GM19438 (cell line): Measurements from ENCODE around the gene KCTD7.
"Not testable (repeated sequence)": the region's sequence is repeated elsewhere in the genome, so short reads cannot be mapped to it uniquely, and the experiment has no call there.

Source experiments
- ATAC-seq: cut with Tn5 transposase; IDR thresholded peaks from one replicate; pipeline ENCODE4 v1.9.1; 2021; ENCODE audit warnings: low read depth; ENCODE audit not compliant: unreplicated experiment

KCTD7 gene

GRCh38 chr7:66673124-66673640 is 44.5 kb downstream of the KCTD7 start:
- not testable (repeated sequence) for ATAC-seq

DNA sequence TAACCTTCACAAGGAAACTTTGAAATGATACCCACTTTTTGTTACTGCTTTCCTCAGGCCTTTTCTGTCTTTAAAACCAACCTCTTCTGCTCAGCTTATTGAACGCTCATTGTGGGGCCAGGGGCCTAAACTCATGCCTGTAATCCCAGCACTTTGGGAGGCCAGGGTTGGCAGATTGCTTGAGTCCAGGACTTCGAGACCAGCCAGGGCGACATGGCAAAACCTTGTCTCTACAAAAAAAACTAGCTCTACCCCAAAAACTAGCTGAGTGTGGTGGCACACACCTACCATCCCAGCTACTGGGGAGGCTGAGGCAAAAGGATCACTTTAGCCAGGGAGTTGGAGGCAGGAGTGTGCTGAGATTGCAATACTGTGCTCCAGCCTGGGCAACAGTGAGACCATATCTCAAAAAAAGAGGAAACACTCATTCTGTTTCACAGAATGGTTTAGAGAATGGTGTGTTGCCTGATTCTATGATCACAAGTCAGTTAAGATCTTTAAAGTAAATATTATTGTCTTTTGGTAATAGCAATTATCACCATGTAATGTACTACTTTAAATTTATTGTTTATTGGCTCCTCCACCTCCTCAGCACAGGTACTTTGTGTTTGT is 51.1 kb downstream of the KCTD7 start:
- ATAC-seq = no peak

DNA sequence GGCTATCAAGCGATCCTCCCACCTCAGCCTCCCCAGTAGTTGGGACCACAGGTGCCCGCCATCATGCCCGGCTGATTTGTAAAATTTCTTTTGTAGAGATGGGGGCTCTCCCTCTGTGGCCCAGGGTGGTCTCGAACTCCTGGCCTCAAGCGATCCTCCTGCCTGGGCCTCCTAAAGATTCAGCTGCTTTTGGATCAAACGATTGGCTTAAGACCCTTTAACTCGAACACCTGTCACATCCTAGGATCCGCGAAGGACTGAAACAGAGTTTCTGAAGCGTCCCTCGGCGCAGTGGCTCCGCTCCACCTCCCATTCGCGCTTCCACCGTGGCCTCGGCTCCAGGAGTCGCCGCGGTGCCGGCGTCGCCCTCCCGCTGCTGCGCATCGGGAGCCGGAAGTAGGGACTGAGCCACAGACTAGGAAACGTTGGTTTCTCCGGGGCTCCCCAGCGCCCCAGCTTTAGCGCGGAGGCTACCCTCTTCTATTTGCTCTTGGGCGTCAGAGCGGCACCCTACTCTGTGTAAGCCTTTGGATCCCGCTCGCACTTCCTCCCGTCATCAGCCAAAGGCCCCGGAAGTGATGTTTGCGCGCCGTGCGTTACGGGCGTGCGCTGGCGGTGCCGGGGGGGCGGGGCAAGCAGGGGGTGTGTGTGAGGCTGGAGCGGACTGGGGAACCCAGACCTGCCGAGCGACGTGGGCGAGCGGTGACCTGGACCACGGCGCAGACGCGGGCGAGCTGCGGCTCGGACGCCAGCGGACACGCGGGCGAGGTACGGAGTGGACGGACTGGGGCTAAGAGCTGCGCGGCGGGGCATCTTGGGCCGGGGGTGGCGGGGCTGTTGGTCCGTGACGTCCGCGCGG is 53.0 kb downstream of the KCTD7 start:
- peak; percentile 95 for ATAC-seq

DNA sequence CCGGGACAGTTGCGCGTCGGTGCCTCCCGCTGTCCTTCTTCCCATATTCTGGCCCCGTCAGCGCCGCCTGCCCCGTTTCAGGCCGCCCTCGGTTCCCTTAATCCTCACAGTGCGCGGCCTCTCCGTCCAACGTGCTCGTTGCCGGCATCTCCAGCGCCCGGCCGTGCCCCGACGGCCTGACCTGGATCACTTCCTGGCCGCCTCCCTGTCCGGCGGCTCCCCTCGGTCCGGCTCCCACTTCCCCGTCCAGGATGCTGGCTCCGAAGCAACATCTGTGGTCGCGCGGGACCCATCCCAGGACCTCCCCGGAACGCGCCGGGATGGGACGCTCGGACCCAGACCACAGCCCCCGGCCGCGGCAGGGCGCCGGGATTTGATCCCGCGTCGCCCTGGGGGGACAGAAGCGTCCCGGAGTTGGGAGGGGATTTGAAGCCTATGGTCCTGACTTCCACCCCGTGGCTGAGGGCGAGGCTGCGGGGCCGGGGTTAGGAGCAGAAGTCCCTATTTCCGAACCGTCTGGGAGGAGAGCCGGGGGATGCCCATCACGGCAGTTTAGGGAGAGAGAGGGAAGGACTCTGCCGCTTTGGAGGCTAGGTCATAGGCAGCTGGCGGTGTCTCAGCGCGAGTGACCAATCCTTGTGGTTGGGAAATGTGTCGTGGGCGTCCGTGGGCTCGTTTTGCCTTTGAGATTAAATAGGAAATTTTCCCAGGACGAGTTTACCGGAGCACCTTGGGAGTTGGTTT is 53.8 kb downstream of the KCTD7 start:
- ATAC-seq = peak; percentile 30

GRCh38 chr7:66683094-66683769 is 54.6 kb downstream of the KCTD7 start:
- not testable (repeated sequence) for ATAC-seq

- ATAC-seq = no peak
Measured at GRCh38 chr7:66683770-66684123, 55.1 kb downstream of the KCTD7 start.

DNA sequence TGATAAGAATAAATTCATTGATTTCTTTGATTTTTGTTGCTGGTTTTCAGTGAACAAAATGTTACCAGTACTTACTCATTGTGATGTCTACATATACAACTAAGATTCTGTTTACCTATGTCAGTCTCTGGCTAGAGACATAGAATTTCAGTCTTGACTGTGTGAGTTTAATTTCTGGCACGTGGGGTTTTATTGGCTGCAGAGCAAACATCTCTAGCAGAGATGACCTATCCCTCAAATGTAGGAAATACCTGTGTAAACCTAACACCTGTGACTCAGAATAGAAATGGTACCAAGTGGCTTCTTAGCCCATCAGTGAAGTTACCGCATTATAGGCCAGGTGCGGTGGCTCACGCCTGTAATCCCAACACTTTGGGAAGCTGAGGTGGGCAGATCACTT is 57.0 kb downstream of the KCTD7 start:
- ATAC-seq = not testable (repeated sequence)

GRCh38 chr7:66687186-66687585 is 58.5 kb downstream of the KCTD7 start:
- ATAC-seq = no peak

DNA sequence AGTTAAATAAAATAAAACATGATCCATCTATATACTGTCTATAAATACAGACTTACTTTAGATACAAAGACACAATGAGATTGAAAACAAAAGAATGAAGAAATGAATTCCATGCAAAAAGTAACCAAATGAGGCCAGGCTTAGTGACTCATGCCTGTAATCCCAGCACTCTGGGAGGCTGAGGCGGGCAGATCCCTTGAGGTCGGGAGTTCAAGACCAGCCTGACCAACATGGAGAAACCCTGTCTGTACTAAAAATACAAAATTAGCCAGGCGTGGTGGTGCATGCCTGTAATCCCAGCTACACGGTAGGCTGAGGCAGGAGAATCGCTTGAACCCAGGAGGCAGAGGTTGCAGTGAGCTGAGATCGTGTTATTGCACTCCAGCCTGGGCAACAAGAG is 59.0 kb downstream of the KCTD7 start:
- not testable (repeated sequence) for ATAC-seq

- ATAC-seq = no peak
Measured at GRCh38 chr7:66689081-66689480, 60.4 kb downstream of the KCTD7 start.

DNA sequence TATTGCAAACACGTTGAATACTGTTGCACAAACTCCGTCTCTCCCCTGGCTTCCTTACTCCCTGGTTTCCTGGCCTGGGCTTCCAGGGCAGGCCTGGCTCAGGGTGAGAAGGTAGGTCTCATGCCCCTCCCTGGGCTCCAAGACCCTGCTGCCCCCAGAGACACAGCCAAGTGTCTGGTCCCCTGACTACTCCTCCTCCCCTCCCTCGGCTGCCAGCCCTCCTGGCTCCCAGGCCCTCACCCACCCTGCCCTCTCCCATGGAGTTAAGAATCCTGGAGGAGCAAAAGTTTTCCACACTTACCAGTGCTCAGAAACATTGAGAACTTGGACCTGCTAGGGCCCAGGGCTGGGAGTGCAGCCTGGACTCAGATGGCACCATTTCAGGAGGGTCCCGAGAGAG is 64.7 kb downstream of the KCTD7 start:
- ATAC-seq = no peak
